Measurements from ENCODE around the gene PCDHA5. TPM values are rescaled to one million over a fixed set of nuclear protein-coding genes. Genes with fewer than 3 reads are reported as not detected.
"Not testable (repeated sequence)": the region's sequence is repeated elsewhere in the genome, so short reads cannot be mapped to it uniquely, and the experiment has no call there.

PCDHA5 gene
- total RNA-seq, 3 donors from 2014 or later (not counting 1 experiment from before 2014, with no cell fraction given), result not detected

DNA sequence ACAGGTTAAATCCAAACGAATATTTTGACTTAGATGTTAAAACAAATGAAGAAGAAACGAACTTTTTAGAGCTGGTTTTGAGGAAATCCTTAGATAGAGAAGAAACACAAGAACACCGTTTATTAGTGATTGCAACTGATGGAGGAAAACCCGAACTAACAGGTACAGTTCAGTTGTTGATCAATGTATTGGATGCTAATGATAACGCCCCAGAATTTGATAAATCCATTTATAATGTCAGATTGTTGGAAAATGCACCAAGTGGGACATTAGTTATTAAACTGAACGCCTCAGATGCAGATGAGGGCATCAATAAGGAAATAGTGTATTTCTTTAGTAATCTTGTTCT, 842 bp downstream of the PCDHA5 start:
- ATAC-seq (no peak), DNase-seq (no peak)
- Histone ChIP-seq H3K27me3 (ENCODE audit: control insufficient read depth, insufficient read depth, low read length) (peaks cover 3% of the 10 kb centered on the region), H3K4me1 (ENCODE audit: control insufficient read depth, insufficient read depth, low read length) (no peaks in the 10 kb centered on the region), H3K36me3 (ENCODE audit: control insufficient read depth, insufficient read depth, low read length) (no peaks in the 10 kb centered on the region), H3K27ac (ENCODE audit: low read length) (no peak overlapping the region), H3K9me3 (ENCODE audit: control insufficient read depth, insufficient read depth, low read length) (peaks cover 12% of the 10 kb centered on the region), H3K4me3 (ENCODE audit: low read length) (no peak overlapping the region)
- TF ChIP-seq CTCF (IDR thresholded peaks at IDR 0.05), result no peak
- Mint-ChIP-seq H3K9me3 (peaks cover 5 to 6% of the 10 kb centered on the region in 2 donors), H3K27ac (no peak overlapping the region), H3K36me3 (peaks cover under 1% of the 10 kb centered on the region), H3K27me3 (ENCODE audit: low read depth in 2 of 2) (peaks cover 12 to 13% of the 10 kb centered on the region in 2 donors), H3K4me1 (no peaks in the 10 kb centered on the region), H3K4me3 (no peak overlapping the region)
- WGBS (ENCODE audit: insufficient coverage), result 32% methylated on average over 6 of the region's 6 CpGs
- intact Hi-C loops (cut with micrococcal nuclease), result no loop called here

DNA sequence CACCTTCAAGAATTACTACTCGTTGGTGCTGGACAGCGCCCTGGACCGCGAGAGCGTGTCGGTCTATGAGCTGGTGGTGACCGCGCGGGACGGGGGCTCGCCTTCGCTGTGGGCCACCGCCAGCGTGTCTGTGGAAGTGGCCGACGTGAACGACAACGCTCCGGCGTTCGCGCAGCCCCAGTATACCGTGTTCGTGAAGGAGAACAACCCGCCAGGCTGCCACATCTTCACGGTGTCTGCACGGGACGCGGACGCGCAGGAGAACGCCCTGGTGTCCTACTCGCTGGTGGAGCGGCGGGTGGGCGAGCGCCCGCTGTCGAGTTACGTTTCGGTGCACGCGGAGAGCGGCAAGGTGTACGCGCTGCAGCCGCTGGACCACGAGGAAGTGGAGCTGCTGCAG, 1.6 kb downstream of the PCDHA5 start:
- H3K27ac Mint-ChIP-seq; H3K4me1 Mint-ChIP-seq; DNase-seq; H3K27ac ChIP-seq (ENCODE audit: low read length); H3K36me3 ChIP-seq (ENCODE audit: control insufficient read depth, insufficient read depth, low read length); H3K4me3 ChIP-seq (ENCODE audit: low read length); ATAC-seq; H3K4me3 Mint-ChIP-seq; H3K27me3 ChIP-seq (ENCODE audit: control insufficient read depth, insufficient read depth, low read length); H3K36me3 Mint-ChIP-seq; H3K4me1 ChIP-seq (ENCODE audit: control insufficient read depth, insufficient read depth, low read length); intact Hi-C loops (cut with micrococcal nuclease); H3K9me3 Mint-ChIP-seq: not testable (repeated sequence)
- peaks cover 15 to 16% of the 10 kb centered on the region in 2 donors for H3K27me3 Mint-ChIP-seq (ENCODE audit: low read depth in 2 of 2)
- WGBS (ENCODE audit: insufficient coverage), result 60% methylated on average over 48 of the region's 48 CpGs
- peaks cover 12% of the 10 kb centered on the region for H3K9me3 ChIP-seq (ENCODE audit: control insufficient read depth, insufficient read depth, low read length)

DNA sequence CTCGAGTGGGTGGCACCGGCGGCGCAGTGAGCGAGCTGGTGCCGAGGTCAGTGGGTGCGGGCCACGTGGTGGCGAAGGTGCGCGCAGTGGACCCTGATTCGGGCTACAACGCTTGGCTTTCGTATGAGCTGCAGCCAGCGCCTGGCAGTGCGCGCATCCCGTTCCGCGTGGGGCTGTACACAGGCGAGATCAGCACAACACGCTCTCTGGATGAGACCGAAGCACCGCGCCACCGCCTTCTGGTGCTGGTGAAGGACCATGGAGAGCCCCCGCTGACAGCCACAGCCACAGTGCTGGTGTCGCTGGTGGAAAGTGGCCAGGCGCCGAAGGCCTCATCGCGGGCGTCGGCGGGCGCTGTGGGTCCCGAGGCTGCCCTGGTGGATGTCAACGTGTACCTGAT, 2.1 kb downstream of the PCDHA5 start:
- Mint-ChIP-seq H3K4me3 (no peak overlapping the region), H3K27me3 (ENCODE audit: low read depth in 2 of 2) (peaks cover 15 to 16% of the 10 kb centered on the region in 2 donors), H3K4me1 (no peaks in the 10 kb centered on the region), H3K36me3 (peaks cover 7% of the 10 kb centered on the region), H3K9me3 (peaks cover 4 to 9% of the 10 kb centered on the region in 2 donors), H3K27ac (no peak overlapping the region)
- Histone ChIP-seq H3K27me3 (ENCODE audit: control insufficient read depth, insufficient read depth, low read length) (peaks cover 7% of the 10 kb centered on the region), H3K4me1 (ENCODE audit: control insufficient read depth, insufficient read depth, low read length) (no peaks in the 10 kb centered on the region), H3K9me3 (ENCODE audit: control insufficient read depth, insufficient read depth, low read length) (peaks cover 15% of the 10 kb centered on the region), H3K36me3 (ENCODE audit: control insufficient read depth, insufficient read depth, low read length) (no peaks in the 10 kb centered on the region), H3K27ac (ENCODE audit: low read length) (no peak overlapping the region), H3K4me3 (ENCODE audit: low read length) (no peak overlapping the region)
- WGBS (ENCODE audit: insufficient coverage), result 61% methylated on average over 38 of the region's 38 CpGs
- intact Hi-C loops (cut with micrococcal nuclease), result no loop called here
- TF ChIP-seq CTCF (IDR thresholded peaks at IDR 0.05), result no peak
- DNase-seq (no peak), ATAC-seq (no peak)

DNA sequence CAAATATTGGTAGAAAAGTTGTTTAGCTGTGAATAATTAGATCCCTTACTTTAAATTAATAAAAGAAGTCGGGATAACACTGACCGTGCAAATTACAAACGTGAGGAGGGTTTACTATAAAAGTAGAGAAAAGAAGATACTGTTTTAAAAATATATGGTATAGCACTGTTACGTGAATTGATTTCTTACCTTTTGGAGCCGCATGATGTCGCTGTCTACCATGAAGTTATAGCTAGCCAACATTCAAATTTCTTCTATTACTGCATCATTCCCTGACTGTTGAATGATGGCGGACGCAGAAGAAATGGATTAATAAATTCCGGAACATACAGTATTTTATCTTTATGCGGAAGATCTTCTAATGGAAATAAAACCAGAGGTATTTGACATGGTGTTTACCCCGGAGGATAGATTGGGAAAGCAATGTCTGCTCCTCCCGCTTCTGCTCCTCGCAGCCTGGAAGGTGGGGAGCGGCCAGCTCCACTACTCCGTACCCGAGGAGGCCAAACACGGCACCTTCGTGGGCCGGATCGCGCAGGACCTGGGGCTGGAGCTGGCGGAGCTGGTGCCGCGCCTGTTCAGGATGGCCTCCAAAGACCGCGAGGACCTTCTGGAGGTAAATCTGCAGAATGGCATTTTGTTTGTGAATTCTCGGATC, 6.4 kb downstream of the PCDHA5 start, which contains the start of gene PCDHA6:
Gene PCDHA6 (plus strand): TSS at position 257 of the 658 bp plus-strand sequence. CDS start 132 bp downstream, at position 389.
- peaks cover 14% of the 10 kb centered on the region for H3K27me3 ChIP-seq (ENCODE audit: control insufficient read depth, insufficient read depth, low read length)
- Mint-ChIP-seq H3K27me3 (ENCODE audit: low read depth in 2 of 2) (peaks cover 16 to 23% of the 10 kb centered on the region in 2 donors), H3K27ac (no peak within 1 kb of the TSS), H3K36me3 (peaks cover 13% of the 10 kb centered on the region), H3K9me3 (peaks cover 5 to 16% of the 10 kb centered on the region in 2 donors), H3K4me3 (no peak within 1 kb of the TSS), H3K4me1 (no peaks in the 10 kb centered on the region)
- ATAC-seq (no peak), DNase-seq (no peak)
- no peaks in the 10 kb centered on the region for H3K4me1 ChIP-seq (ENCODE audit: control insufficient read depth, insufficient read depth, low read length)
- no peak for TF ChIP-seq CTCF (IDR thresholded peaks at IDR 0.05)
- 33% methylated on average over 23 of the region's 27 CpGs for WGBS (ENCODE audit: insufficient coverage)
- H3K4me3 ChIP-seq (ENCODE audit: low read length), result no peak within 1 kb of the TSS
- no peaks in the 10 kb centered on the region for H3K36me3 ChIP-seq (ENCODE audit: control insufficient read depth, insufficient read depth, low read length)
- no peak within 1 kb of the TSS for H3K27ac ChIP-seq (ENCODE audit: low read length)
- intact Hi-C loops (cut with micrococcal nuclease), result no loop called here
- H3K9me3 ChIP-seq (ENCODE audit: control insufficient read depth, insufficient read depth, low read length), result peaks cover 19% of the 10 kb centered on the region
